Keratinocyte (primary cell): Measurements from ENCODE around the gene ZBED4.

Experiments
- EZH2 ChIP-seq: IDR thresholded peaks from one replicate; pipeline ENCODE4 v1.6.1; 2012; ENCODE audit warnings: inconsistent platforms, mild to moderate bottlenecking, low read length, moderate library complexity
- TF ChIP-seq, protein P1 (sequence below), 3 experiments: IDR thresholded peaks in 1 of 3; conservative IDR thresholded peaks in 1 of 3; optimal IDR thresholded peaks in 1 of 3; 2 replicates in 2 of 3; 3 replicates in 1 of 3; pipeline versions ENCODE3 to v1.5.1; 2011; ENCODE audit warnings: low read length in 3 of 3, mild to moderate bottlenecking in 3 of 3, moderate library complexity in 2 of 3, control low read depth in 1 of 3, inconsistent platforms in 1 of 3; ENCODE audit not compliant: insufficient read depth in 2 of 3; ENCODE audit errors: extremely low read depth in 1 of 3

DNA sequence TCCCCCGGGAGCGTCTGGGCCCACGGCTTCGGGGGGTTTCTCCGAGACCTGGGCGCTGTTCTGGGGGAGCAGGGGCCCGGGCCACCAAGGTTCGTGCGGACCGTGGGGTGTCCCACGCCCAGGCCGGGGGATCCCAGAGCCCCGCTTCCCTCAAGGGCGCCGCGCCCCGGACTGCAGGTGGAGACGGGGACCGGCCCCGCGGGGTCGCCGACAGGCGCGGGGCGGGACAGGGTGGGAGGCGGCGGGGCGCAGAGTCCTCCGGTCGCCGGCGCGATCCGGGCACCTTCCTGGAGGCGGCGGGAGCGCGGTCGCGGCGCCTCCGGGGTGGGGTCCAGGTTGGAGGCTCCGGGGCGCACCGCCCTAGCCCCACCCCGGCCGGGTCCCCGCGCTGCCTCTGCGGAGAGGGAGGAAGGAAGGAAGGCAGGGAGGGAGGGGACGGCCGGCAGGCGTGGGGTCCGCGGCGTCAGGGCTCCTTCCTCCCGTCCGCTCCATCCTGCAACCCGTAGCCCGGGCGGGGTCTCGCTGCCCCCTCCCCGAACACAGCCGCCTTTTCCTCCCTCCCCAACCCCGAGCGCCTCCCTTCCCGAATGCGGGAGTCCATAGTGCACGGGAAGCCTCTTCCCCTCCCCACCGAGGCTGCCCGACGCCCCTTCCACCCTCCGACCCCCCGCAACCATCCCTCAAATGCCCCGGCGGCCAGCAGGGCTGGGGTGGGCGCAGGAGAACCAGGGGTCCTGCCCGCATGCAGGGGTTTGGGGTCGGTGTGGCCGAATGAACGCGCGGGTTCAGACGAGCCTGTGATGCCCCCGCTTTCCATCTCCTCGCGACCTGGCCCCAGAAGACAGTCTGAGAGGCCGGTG lies 4.3 kb upstream of the ZBED4 start:
- TF ChIP-seq, protein P1, sequence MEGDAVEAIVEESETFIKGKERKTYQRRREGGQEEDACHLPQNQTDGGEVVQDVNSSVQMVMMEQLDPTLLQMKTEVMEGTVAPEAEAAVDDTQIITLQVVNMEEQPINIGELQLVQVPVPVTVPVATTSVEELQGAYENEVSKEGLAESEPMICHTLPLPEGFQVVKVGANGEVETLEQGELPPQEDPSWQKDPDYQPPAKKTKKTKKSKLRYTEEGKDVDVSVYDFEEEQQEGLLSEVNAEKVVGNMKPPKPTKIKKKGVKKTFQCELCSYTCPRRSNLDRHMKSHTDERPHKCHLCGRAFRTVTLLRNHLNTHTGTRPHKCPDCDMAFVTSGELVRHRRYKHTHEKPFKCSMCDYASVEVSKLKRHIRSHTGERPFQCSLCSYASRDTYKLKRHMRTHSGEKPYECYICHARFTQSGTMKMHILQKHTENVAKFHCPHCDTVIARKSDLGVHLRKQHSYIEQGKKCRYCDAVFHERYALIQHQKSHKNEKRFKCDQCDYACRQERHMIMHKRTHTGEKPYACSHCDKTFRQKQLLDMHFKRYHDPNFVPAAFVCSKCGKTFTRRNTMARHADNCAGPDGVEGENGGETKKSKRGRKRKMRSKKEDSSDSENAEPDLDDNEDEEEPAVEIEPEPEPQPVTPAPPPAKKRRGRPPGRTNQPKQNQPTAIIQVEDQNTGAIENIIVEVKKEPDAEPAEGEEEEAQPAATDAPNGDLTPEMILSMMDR (optimal IDR thresholded peaks at IDR 0.05 in 1 of 3, IDR thresholded peaks at IDR 0.05 in 1 of 3, conservative IDR thresholded peaks at IDR 0.05 in 1 of 3; ENCODE audit: extremely low read depth in 1 of 3, insufficient read depth in 2 of 3, low read length in 3 of 3), result no peak
- peak; percentile 95 for TF ChIP-seq EZH2
